ENCODE results near the gene TINAGL1. TPM values are rescaled to one million over a fixed set of nuclear protein-coding genes. Genes with fewer than 3 reads are reported as not detected.

The TINAGL1 gene
- total RNA-seq, 1 experiment from 2014 or later: 2.5 TPM

- no CpG with 5 or more reads among the region's 4 CpGs for WGBS (ENCODE audit: extremely low coverage, insufficient read length, low lambda C conversion rate)
- Mint-ChIP-seq H3K27me3 (ENCODE audit: low read depth) (peaks cover 2% of the 10 kb centered on the region), H3K4me3 (no peak overlapping the region), H3K36me3 (ENCODE audit: insufficient read depth in 1 of 3, low read depth in 3 of 3) (no peaks in the 10 kb centered on the region), H3K9me3 (peaks cover 0 to under 1% of the 10 kb centered on the region in 2 experiments; a peak in 2 of 5 replicates), H3K27ac (no peak overlapping the region), H3K4me1 (peaks cover 19 to 21% of the 10 kb centered on the region in 2 experiments)
- Histone ChIP-seq H3K18ac (ENCODE audit: insufficient read length, low read depth, low read length) (no peak overlapping the region), H2BK12ac (ENCODE audit: insufficient read length, low read depth, low read length) (no peak overlapping the region), H3K23ac (ENCODE audit: insufficient read length, low read depth, low read length) (no peak overlapping the region), H3T11ph (ENCODE audit: low read length) (no peak overlapping the region), H2BK15ac (ENCODE audit: low read depth, low read length) (no peak overlapping the region), H3K56ac (ENCODE audit: insufficient read length, low read depth, low read length) (no peak overlapping the region), H2BK5ac (ENCODE audit: insufficient read length, low read length) (no peak overlapping the region), H4K20me1 (ENCODE audit: control insufficient read depth, insufficient read depth, insufficient read length) (no peaks in the 10 kb centered on the region), H3K79me1 (ENCODE audit: insufficient read depth, low read depth, low read length, poor library complexity, severe bottlenecking) (no peaks in the 10 kb centered on the region), H3K4me1 (ENCODE audit: insufficient read depth, low read length) (peaks cover 5% of the 10 kb centered on the region; the same call in 1 of the 2 replicates), H2BK20ac (ENCODE audit: low read depth, low read length, poor library complexity, severe bottlenecking) (no peak overlapping the region), H2AFZ (ENCODE audit: low read length) (no peak overlapping the region), H3K4ac (ENCODE audit: low read depth, low read length) (no peak overlapping the region), H3K9ac (ENCODE audit: extremely low read depth, insufficient read length, low read length) (no peak overlapping the region), H3K27me3 (ENCODE audit: insufficient read depth, low read length) (no peaks in the 10 kb centered on the region), H3K4me2 (ENCODE audit: insufficient read depth, insufficient read length, low read length) (no peak overlapping the region), H3K27ac (ENCODE audit: insufficient read length, low read depth, low read length) (no peak overlapping the region), H2BK120ac (ENCODE audit: low read depth, low read length, poor library complexity, severe bottlenecking) (no peak overlapping the region), H3K9me3 (ENCODE audit: control insufficient read depth, low read depth, low read length) (no peaks in the 10 kb centered on the region), H3K23me2 (ENCODE audit: insufficient read length, low read depth, low read length, poor library complexity, severe bottlenecking) (no peaks in the 10 kb centered on the region), H4K5ac (ENCODE audit: insufficient read length, low read depth, low read length) (no peak overlapping the region), H4K8ac (replicated peaks; ENCODE audit: insufficient read length, low read depth, low read length) (no peak overlapping the region), H3K79me2 (ENCODE audit: insufficient read depth, low read length) (no peaks in the 10 kb centered on the region), H2AK5ac (ENCODE audit: insufficient read length, low read length) (no peak overlapping the region), H4K91ac (ENCODE audit: insufficient read length, low read depth, low read length) (no peak overlapping the region), H3K14ac (ENCODE audit: insufficient read depth, low read length) (no peak overlapping the region)
- no peak for DNase-seq
- no peak for TF ChIP-seq CTCF (conservative IDR thresholded peaks at IDR 0.05)
Measured at GRCh38 chr1:31560394-31560793, 15.9 kb upstream of the TINAGL1 start.

Measured in H9 (cell line).